A549 (cell line): ENCODE data around the gene CAMTA1.

Experiments used
- CHD2 ChIP-seq: fragments of 150-350 bp; IDR thresholded peaks from 2 replicates; pipeline ENCODE4 v1.6.1; 2014; ENCODE audit warnings: low read length; ENCODE audit not compliant: partially characterized antibody
- EHMT2 ChIP-seq: fragments of 200-600 bp; sonication (generic); IDR thresholded peaks from 2 replicates; pipeline ENCODE4 v1.6.1; 2016; ENCODE audit warnings: antibody characterized with exemption, low read depth, mild to moderate bottlenecking, moderate library complexity
- POLR2A ChIP-seq: IDR thresholded peaks from 2 replicates; pipeline ENCODE4 v1.6.1; 2012; ENCODE audit warnings: mild to moderate bottlenecking, low read length
- ZNF302 ChIP-seq: fragments of 250-450 bp; sonication (Bioruptor Pico); IDR thresholded peaks from 2 replicates; pipeline ENCODE4 v1.9.0; 2021; ENCODE audit warnings: inconsistent platforms, mild to moderate bottlenecking, moderate library complexity
- TF ChIP-seq, protein P1 (sequence below): fragments of >200 bp; sonication (Bioruptor Twin); formaldehyde crosslinking; IDR thresholded peaks from 3 replicates; pipeline ENCODE4 v1.5.1; 2016
- TF ChIP-seq, protein P2 (sequence below): fragments of 200-600 bp; sonication (generic); IDR thresholded peaks from 2 replicates; pipeline ENCODE4 v1.6.1; 2016; ENCODE audit warnings: antibody characterized with exemption, mild to moderate bottlenecking, moderate library complexity

DNA sequence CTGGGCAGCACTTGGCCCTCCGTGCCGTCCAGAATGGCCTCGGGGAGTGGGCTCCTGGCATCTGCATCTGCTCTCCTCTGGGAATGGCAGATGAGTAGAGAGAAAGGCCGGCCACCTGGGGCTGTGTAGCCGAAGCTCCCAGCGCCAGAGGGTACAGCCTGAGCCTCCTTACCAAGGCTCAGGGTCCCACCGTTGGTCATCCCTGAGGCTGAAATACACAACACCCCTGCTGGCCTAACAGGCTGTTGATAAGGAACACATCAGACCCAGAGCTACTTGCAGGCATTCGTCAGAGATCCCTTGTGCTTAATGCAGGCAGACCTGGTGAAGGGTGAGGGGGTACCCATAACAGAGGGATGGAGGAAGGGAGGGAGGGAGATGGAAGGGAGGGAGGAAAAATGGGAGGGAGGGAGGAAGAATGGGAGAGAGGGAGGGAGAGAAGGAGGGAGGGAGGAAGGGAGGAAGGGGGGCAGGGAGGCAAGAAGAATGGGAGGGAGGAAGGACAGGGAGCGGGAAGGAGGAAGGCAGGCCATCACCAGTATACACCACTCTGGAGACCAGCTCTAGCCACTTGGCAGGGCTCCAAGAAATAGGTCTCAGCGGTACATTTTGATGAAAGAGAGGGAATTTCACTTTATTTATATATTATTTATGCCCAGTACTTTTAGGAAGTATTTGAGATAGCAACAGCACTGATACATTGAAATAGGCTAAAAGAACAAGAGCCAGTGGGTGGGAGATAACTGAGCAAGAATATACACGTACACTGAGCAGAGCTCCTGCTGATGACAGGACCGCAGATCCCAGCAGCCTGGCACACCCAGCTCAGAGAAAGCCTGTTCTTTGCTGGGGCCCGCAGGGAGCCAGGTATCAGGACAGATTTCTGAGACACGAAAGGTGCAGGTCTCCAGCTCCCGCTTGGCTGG is 670.8 kb downstream of the CAMTA1 start:
- TF ChIP-seq, protein P1, sequence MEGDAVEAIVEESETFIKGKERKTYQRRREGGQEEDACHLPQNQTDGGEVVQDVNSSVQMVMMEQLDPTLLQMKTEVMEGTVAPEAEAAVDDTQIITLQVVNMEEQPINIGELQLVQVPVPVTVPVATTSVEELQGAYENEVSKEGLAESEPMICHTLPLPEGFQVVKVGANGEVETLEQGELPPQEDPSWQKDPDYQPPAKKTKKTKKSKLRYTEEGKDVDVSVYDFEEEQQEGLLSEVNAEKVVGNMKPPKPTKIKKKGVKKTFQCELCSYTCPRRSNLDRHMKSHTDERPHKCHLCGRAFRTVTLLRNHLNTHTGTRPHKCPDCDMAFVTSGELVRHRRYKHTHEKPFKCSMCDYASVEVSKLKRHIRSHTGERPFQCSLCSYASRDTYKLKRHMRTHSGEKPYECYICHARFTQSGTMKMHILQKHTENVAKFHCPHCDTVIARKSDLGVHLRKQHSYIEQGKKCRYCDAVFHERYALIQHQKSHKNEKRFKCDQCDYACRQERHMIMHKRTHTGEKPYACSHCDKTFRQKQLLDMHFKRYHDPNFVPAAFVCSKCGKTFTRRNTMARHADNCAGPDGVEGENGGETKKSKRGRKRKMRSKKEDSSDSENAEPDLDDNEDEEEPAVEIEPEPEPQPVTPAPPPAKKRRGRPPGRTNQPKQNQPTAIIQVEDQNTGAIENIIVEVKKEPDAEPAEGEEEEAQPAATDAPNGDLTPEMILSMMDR = no peak
- no peak for TF ChIP-seq EHMT2
- no peak for TF ChIP-seq POLR2A
- TF ChIP-seq, protein P2, sequence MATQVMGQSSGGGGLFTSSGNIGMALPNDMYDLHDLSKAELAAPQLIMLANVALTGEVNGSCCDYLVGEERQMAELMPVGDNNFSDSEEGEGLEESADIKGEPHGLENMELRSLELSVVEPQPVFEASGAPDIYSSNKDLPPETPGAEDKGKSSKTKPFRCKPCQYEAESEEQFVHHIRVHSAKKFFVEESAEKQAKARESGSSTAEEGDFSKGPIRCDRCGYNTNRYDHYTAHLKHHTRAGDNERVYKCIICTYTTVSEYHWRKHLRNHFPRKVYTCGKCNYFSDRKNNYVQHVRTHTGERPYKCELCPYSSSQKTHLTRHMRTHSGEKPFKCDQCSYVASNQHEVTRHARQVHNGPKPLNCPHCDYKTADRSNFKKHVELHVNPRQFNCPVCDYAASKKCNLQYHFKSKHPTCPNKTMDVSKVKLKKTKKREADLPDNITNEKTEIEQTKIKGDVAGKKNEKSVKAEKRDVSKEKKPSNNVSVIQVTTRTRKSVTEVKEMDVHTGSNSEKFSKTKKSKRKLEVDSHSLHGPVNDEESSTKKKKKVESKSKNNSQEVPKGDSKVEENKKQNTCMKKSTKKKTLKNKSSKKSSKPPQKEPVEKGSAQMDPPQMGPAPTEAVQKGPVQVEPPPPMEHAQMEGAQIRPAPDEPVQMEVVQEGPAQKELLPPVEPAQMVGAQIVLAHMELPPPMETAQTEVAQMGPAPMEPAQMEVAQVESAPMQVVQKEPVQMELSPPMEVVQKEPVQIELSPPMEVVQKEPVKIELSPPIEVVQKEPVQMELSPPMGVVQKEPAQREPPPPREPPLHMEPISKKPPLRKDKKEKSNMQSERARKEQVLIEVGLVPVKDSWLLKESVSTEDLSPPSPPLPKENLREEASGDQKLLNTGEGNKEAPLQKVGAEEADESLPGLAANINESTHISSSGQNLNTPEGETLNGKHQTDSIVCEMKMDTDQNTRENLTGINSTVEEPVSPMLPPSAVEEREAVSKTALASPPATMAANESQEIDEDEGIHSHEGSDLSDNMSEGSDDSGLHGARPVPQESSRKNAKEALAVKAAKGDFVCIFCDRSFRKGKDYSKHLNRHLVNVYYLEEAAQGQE = no peak
- no peak for TF ChIP-seq CHD2
- no peak for TF ChIP-seq ZNF302 (CRISPR knock-in tag)
